Type B pancreatic cell (in vitro differentiated cells): Measurements from ENCODE around the gene PILRA. TPM values are rescaled to one million over a fixed set of nuclear protein-coding genes. Genes with fewer than 3 reads are reported as not detected.
"Not testable (repeated sequence)": the region's sequence is repeated elsewhere in the genome, so short reads cannot be mapped to it uniquely, and the experiment has no call there.

ENCODE experiments used
- DNase-seq: peaks from one replicate; pipeline ENCODE4 v3.0.0; 2021; ENCODE audit warnings: mixed read lengths; ENCODE audit not compliant: unreplicated experiment; ENCODE audit errors: extremely low spot score
- H3K27ac Mint-ChIP-seq: 2 replicates; pipeline ENCODE4 v1.8.0; 2021; ENCODE audit warnings: mild to moderate bottlenecking, mixed read lengths
- H3K27me3 Mint-ChIP-seq: 2 replicates; pipeline ENCODE4 v1.8.0; 2021; ENCODE audit warnings: mixed read lengths
- H3K36me3 Mint-ChIP-seq: 2 replicates; pipeline ENCODE4 v1.8.0; 2021; ENCODE audit warnings: mixed read lengths
- H3K4me1 Mint-ChIP-seq: one replicate; pipeline ENCODE4 v1.8.0; 2021; ENCODE audit warnings: mixed read lengths; ENCODE audit not compliant: unreplicated experiment
- H3K4me3 Mint-ChIP-seq: 2 replicates; pipeline ENCODE4 v1.8.0; 2021; ENCODE audit warnings: mild to moderate bottlenecking, mixed read lengths
- H3K9me3 Mint-ChIP-seq: 2 replicates; pipeline ENCODE4 v1.8.0; 2021; ENCODE audit warnings: mixed read lengths
- CTCF ChIP-seq: fragments of 200-600 bp; sonication (generic); conservative IDR thresholded peaks from 2 replicates; pipeline ENCODE4 v1.5.0; 2021; ENCODE audit warnings: antibody characterized with exemption, mild to moderate bottlenecking
- total RNA-seq: library from RNA; stranded (reverse); gene quantifications from 2 replicates; pipeline ENCODE4 v1.2.1, GENCODE V29; 2021; ENCODE audit warnings: low replicate concordance

PILRA gene
- total RNA-seq, 1 donor from 2014 or later: 2.8 TPM

GRCh38 chr7:100443096-100443840 lies 70.0 kb downstream of the PILRA start:
- Mint-ChIP-seq H3K9me3 (no peaks in the 10 kb centered on the region), H3K27ac (peak overlapping the region; percentile 85), H3K36me3 (no peaks in the 10 kb centered on the region), H3K27me3 (no peaks in the 10 kb centered on the region), H3K4me3 (peak overlapping the region; percentile 50), H3K4me1 (peaks cover 9% of the 10 kb centered on the region)
- DNase-seq: no peak
- TF ChIP-seq CTCF: no peak

DNA sequence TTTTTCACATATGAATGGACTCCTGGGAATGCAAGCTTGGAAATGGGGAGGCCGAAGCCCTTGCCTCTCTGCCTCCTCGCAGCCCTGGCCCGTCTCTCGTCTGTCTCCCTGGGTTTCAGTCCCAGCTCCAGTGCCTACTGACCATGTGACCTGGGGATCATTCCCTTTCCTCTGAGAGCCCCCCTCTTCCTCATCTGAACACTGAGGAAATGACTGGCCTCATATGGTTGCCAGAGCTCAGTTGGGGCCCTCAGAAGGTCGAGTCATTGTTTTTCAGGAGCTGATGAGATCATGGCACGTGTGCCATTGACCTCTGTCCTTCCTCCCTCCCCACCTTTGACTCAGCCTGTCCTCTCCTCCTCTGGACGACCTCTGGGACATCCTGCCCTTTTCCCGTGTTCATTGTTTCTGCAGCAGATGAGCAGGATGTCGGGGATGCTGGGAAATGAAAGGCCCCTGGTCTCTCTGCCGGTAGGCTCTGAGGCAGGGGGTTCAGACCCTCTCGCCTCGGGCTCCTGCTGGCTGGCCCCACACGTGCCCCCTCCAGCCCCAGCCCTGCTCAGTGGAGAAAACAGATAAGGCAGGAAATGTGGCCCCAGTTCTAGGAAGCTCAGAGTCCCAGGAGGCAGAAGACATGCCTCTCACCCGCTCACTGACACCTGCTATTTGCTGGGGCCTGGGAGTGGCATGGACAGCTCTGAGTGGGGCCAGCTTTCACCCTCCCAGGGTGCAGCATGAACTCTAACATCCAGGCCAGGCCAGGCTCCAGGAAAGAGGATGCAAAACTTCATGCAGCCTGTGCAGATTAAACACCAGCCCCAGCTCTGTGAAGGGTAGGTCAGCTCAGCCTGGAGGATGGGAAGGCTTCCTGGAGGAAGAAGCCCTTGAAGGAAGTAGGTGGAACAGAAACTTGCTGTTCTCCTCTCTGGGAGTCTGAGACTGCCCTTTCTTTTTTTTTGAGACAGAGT lies 71.3 kb downstream of the PILRA start:
- DNase-seq: no peak
- H3K4me1 Mint-ChIP-seq: peaks cover 9% of the 10 kb centered on the region
- no peaks in the 10 kb centered on the region for H3K27me3 Mint-ChIP-seq
- H3K4me3 Mint-ChIP-seq: peak overlapping the region; percentile 5
- peak overlapping the region; percentile 75 for H3K27ac Mint-ChIP-seq
- H3K36me3 Mint-ChIP-seq: no peaks in the 10 kb centered on the region
- TF ChIP-seq CTCF: no peak
- H3K9me3 Mint-ChIP-seq: no peaks in the 10 kb centered on the region

GRCh38 chr7:100446040-100446439 lies 72.8 kb downstream of the PILRA start:
- Mint-ChIP-seq H3K4me1 (peaks cover 9% of the 10 kb centered on the region), H3K9me3 (no peaks in the 10 kb centered on the region), H3K36me3 (no peaks in the 10 kb centered on the region), H3K4me3 (no peak overlapping the region), H3K27me3 (no peaks in the 10 kb centered on the region), H3K27ac (no peak overlapping the region)
- no peak for TF ChIP-seq CTCF
- DNase-seq: no peak

- not testable (repeated sequence) for H3K4me3 Mint-ChIP-seq, H3K27ac Mint-ChIP-seq, DNase-seq, H3K9me3 Mint-ChIP-seq, H3K36me3 Mint-ChIP-seq, H3K27me3 Mint-ChIP-seq, H3K4me1 Mint-ChIP-seq
Measured at GRCh38 chr7:100447363-100447762, 74.1 kb downstream of the PILRA start.

GRCh38 chr7:100449190-100449795 lies 76.0 kb downstream of the PILRA start:
- no peak overlapping the region for H3K27ac Mint-ChIP-seq
- H3K36me3 Mint-ChIP-seq: no peaks in the 10 kb centered on the region
- no peaks in the 10 kb centered on the region for H3K9me3 Mint-ChIP-seq
- H3K4me3 Mint-ChIP-seq: peak overlapping the region; percentile 47
- DNase-seq: no peak
- H3K27me3 Mint-ChIP-seq: no peaks in the 10 kb centered on the region
- no peak for TF ChIP-seq CTCF
- H3K4me1 Mint-ChIP-seq: peaks cover 3% of the 10 kb centered on the region

Other genes with a start within 250 kb of the PILRA start
- 2.7 and 2.8 TPM in 2 replicates for gene MBLAC1, start 246.5 kb upstream of the PILRA start, total RNA-seq
- 96.7 and 109 TPM in 2 replicates for gene LAMTOR4, start 224.6 kb upstream of the PILRA start, total RNA-seq
- 21.3 and 35.2 TPM in 2 replicates for gene TRAPPC14, start 214.8 kb upstream of the PILRA start, total RNA-seq
- gene GAL3ST4, start 204.9 kb upstream of the PILRA start, total RNA-seq: 7.2 and 7.4 TPM in 2 replicates
- gene GPC2, start 196.1 kb upstream of the PILRA start, total RNA-seq: 20.6 and 53.3 TPM in 2 replicates
- gene STAG3, start 195.6 kb upstream of the PILRA start, total RNA-seq: 1.6 and 1.7 TPM in 2 replicates
- not detected in 2 replicates for gene PVRIG, start 153.5 kb upstream of the PILRA start, total RNA-seq
- gene SPDYE3, start 65.8 kb upstream of the PILRA start, total RNA-seq: not detected in 2 replicates
- 45.2 and 51.5 TPM in 2 replicates for gene PILRB, start 15.4 kb upstream of the PILRA start, total RNA-seq
- gene ZCWPW1, start 55.2 kb downstream of the PILRA start, total RNA-seq: 2.2 and 2.7 TPM in 2 replicates
- 27.5 and 36.6 TPM in 2 replicates for gene MEPCE, start 56.3 kb downstream of the PILRA start, total RNA-seq
- 31.4 and 33.8 TPM in 2 replicates for gene PPP1R35, start 63.0 kb downstream of the PILRA start, total RNA-seq
- 1.4 and 2.8 TPM in 2 replicates for gene SPACDR, start 90.8 kb downstream of the PILRA start, total RNA-seq
- 45.3 and 57.6 TPM in 2 replicates for gene TSC22D4, start 105.7 kb downstream of the PILRA start, total RNA-seq
- 2.1 and 6.3 TPM in 2 replicates for gene NYAP1, start 110.4 kb downstream of the PILRA start, total RNA-seq
- 16.3 and 21.0 TPM in 2 replicates for gene AGFG2, start 165.7 kb downstream of the PILRA start, total RNA-seq
- 3.1 and 5.6 TPM in 2 replicates for gene SAP25, start 200.4 kb downstream of the PILRA start, total RNA-seq
- gene LRCH4, start 212.6 kb downstream of the PILRA start, total RNA-seq: 64.5 and 66.7 TPM in 2 replicates
- 0.76 and 0.77 TPM in 2 replicates for gene FBXO24, start 212.8 kb downstream of the PILRA start, total RNA-seq
- 11.6 and 152 TPM in 2 replicates for gene PCOLCE, start 228.9 kb downstream of the PILRA start, total RNA-seq
- 28.3 and 29.0 TPM in 2 replicates for gene MOSPD3, start 239.1 kb downstream of the PILRA start, total RNA-seq